Measurements from ENCODE around the gene PHACTR1. TPM values are rescaled to one million over a fixed set of nuclear protein-coding genes. Genes with fewer than 3 reads are reported as not detected.

PHACTR1 gene
- total RNA-seq, 1 experiment from 2014 or later, result 2.6 TPM

- intact Hi-C loops (cut with micrococcal nuclease; ENCODE audit: unreplicated experiment), result no loop called here
- no peaks in the 10 kb centered on the region for H3K36me3 ChIP-seq (ENCODE audit: insufficient read depth, low read length, poor library complexity, severe bottlenecking)
- no peak overlapping the region for H3K27ac ChIP-seq (ENCODE audit: low read depth, low read length, poor library complexity, severe bottlenecking)
- TF ChIP-seq CTCF (conservative IDR thresholded peaks at IDR 0.05; ENCODE audit: low read depth, low read length), result no peak
- peaks cover 26% of the 10 kb centered on the region for H3K27me3 ChIP-seq (replicated peaks; ENCODE audit: insufficient read depth, low read depth, low read length, poor library complexity)
- POLR2A ChIA-PET (ENCODE audit: low non-redundant PET), result no interaction called here
- H3K4me3 ChIP-seq (ENCODE audit: low read depth, low read length, poor library complexity, severe bottlenecking), result no peak overlapping the region
- H3K9me3 ChIP-seq (ENCODE audit: low read depth, low read length, poor library complexity, severe bottlenecking), result no peaks in the 10 kb centered on the region
- CTCF ChIA-PET, result no interaction called here
- BruUV-seq (replicated peaks), result no TSS peak
- H3K4me1 ChIP-seq (ENCODE audit: insufficient read depth, low read length, poor library complexity, severe bottlenecking), result no peaks in the 10 kb centered on the region
- no peak for DNase-seq (ENCODE audit: low spot score)
Observed at GRCh38 chr6:12813321-12813720, 96.8 kb downstream of the PHACTR1 start.

DNA sequence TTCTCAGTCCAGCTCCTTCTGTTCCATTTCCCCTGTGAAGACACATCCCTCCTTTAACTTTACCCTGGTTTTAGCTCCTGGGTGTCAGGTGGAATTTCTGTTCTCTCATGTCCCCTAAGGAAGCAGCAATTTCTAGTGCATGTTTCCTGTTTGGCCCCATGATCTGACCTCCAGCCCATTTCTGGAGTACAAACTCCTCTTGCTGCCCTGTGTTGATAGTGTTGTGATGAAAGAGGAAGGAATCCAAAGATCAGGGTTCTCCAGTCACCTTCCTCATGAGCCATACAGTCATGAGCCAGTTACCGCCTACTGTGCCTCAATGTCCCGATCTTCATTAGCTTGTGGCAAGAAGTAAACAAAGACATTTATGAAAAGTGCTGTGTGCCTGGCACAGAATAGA is 97.4 kb downstream of the PHACTR1 start:
- TF ChIP-seq CTCF (conservative IDR thresholded peaks at IDR 0.05; ENCODE audit: low read depth, low read length) (no peak), EZH2 (IDR thresholded peaks at IDR 0.05; ENCODE audit: borderline replicate concordance, low read depth, low read length, poor library complexity, severe bottlenecking) (no peak)
- ChIA-PET POLR2A (ENCODE audit: low non-redundant PET) (no interaction called here), CTCF (no interaction called here)
- Histone ChIP-seq H3K4me3 (ENCODE audit: low read depth, low read length, poor library complexity, severe bottlenecking) (no peak overlapping the region), H3K27me3 (replicated peaks; ENCODE audit: insufficient read depth, low read depth, low read length, poor library complexity) (peaks cover 23% of the 10 kb centered on the region), H3K27ac (ENCODE audit: low read depth, low read length, poor library complexity, severe bottlenecking) (no peak overlapping the region), H3K4me1 (ENCODE audit: insufficient read depth, low read length, poor library complexity, severe bottlenecking) (no peaks in the 10 kb centered on the region), H3K9me3 (ENCODE audit: low read depth, low read length, poor library complexity, severe bottlenecking) (no peaks in the 10 kb centered on the region), H3K36me3 (ENCODE audit: insufficient read depth, low read length, poor library complexity, severe bottlenecking) (no peaks in the 10 kb centered on the region)
- no peak for DNase-seq (ENCODE audit: low spot score)
- no TSS peak for BruUV-seq (replicated peaks)
- intact Hi-C loops (cut with micrococcal nuclease; ENCODE audit: unreplicated experiment), result no loop called here

- no peaks in the 10 kb centered on the region for H3K4me1 ChIP-seq (ENCODE audit: insufficient read depth, low read length, poor library complexity, severe bottlenecking)
- POLR2A ChIA-PET (ENCODE audit: low non-redundant PET), result no interaction called here
- intact Hi-C loops (cut with micrococcal nuclease; ENCODE audit: unreplicated experiment), result no loop called here
- no peaks in the 10 kb centered on the region for H3K9me3 ChIP-seq (ENCODE audit: low read depth, low read length, poor library complexity, severe bottlenecking)
- H3K27ac ChIP-seq (ENCODE audit: low read depth, low read length, poor library complexity, severe bottlenecking), result no peak overlapping the region
- BruUV-seq (replicated peaks), result no TSS peak
- TF ChIP-seq EZH2 (IDR thresholded peaks at IDR 0.05; ENCODE audit: borderline replicate concordance, low read depth, low read length, poor library complexity, severe bottlenecking), result no peak
- no peak for TF ChIP-seq CTCF (conservative IDR thresholded peaks at IDR 0.05; ENCODE audit: low read depth, low read length)
- CTCF ChIA-PET, result no interaction called here
- no peak for DNase-seq (ENCODE audit: low spot score)
- H3K27me3 ChIP-seq (replicated peaks; ENCODE audit: insufficient read depth, low read depth, low read length, poor library complexity), result peaks cover 30% of the 10 kb centered on the region
- H3K4me3 ChIP-seq (ENCODE audit: low read depth, low read length, poor library complexity, severe bottlenecking), result no peak overlapping the region
- H3K36me3 ChIP-seq (ENCODE audit: insufficient read depth, low read length, poor library complexity, severe bottlenecking), result no peaks in the 10 kb centered on the region
Observed at GRCh38 chr6:12815089-12815488, 98.5 kb downstream of the PHACTR1 start.
